OCI-LY1 (cell line): ENCODE data around the gene DAP.

Experiments
- CTCF ChIP-seq: fragments of 200-600 bp; sonication (generic), shearing (Covaris generic); IDR thresholded peaks from 2 replicates; pipeline ENCODE4 v1.5.1; 2017; ENCODE audit warnings: mild to moderate bottlenecking, antibody characterized with exemption, low read length, moderate library complexity, mixed read lengths
- EZH2 ChIP-seq: fragments of 200-600 bp; sonication (generic), shearing (Covaris generic); IDR thresholded peaks from 2 replicates; pipeline ENCODE4 v1.8.0; 2017; ENCODE audit warnings: borderline replicate concordance, mixed run types, mild to moderate bottlenecking, antibody characterized with exemption, low read length, moderate library complexity, mixed read lengths

- TF ChIP-seq CTCF (no peak), EZH2 (no peak)
These were observed 31.3 kb upstream of the DAP start for GRCh38 chr5:10792336-10792735.
